Inferior parietal cortex (tissue), 1 donor: ENCODE results near the gene ISG20L2.
A peak's percentile ranks its signal among the peaks of the same experiment; 100 is the strongest.

Source experiments
- DNase-seq: peaks from one replicate; pipeline ENCODE4 v3.0.0-alpha.2; 2016; ENCODE audit errors: extremely low spot score

Gene ISG20L2

GRCh38 chr1:156754219-156754618 is 25.7 kb upstream of the ISG20L2 start:
- no peak for DNase-seq

GRCh38 chr1:156752843-156753482 is 24.4 kb upstream of the ISG20L2 start:
- no peak for DNase-seq

GRCh38 chr1:156751757-156752481 is 23.4 kb upstream of the ISG20L2 start:
- DNase-seq: peak; percentile 91

- no peak for DNase-seq
Observed at GRCh38 chr1:156751451-156751756, 22.8 kb upstream of the ISG20L2 start, which contains the start of gene HDGF. Gene HDGF, minus strand, starts transcription at chr1:156751675. Its CDS starts 246 bp downstream, at chr1:156751429.

DNA sequence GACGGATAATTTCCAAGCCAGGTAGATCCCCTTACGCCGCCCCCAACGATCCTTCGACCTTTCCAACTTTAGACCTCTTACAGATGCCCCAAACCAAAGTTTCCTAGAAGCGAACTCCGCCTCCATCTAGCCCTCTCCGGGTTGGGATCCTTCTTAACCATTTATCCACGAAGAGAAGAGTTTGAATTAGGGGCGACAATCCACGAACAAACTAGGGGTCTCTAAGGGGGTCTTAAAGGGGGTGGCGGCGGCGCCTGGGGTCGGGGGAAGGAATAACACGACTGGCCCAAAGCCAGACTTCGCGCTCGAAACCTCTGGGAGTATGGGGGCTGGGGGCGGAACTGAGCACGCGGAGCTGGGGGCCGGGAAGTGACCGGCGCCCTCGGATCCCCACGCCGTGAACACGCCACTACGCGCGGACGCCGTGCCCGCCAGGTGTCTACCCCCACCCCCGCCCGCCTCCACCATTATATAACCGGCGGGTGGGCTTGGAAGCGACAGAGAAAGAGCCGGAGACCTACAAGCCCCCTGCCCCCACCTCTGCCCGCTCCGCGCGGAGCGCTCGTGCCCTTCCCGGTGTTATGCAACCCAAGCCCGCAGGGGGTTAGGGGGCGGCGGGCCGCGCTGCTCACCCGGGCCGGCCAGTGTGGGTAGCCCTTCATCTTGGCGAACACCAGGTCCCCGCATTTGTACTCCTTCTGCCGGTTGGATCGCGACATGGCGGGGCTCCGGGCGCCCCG is 22.3 kb upstream of the ISG20L2 start:
- DNase-seq: no peak

GRCh38 chr1:156750191-156750672 is 21.7 kb upstream of the ISG20L2 start:
- no peak for DNase-seq

DNA sequence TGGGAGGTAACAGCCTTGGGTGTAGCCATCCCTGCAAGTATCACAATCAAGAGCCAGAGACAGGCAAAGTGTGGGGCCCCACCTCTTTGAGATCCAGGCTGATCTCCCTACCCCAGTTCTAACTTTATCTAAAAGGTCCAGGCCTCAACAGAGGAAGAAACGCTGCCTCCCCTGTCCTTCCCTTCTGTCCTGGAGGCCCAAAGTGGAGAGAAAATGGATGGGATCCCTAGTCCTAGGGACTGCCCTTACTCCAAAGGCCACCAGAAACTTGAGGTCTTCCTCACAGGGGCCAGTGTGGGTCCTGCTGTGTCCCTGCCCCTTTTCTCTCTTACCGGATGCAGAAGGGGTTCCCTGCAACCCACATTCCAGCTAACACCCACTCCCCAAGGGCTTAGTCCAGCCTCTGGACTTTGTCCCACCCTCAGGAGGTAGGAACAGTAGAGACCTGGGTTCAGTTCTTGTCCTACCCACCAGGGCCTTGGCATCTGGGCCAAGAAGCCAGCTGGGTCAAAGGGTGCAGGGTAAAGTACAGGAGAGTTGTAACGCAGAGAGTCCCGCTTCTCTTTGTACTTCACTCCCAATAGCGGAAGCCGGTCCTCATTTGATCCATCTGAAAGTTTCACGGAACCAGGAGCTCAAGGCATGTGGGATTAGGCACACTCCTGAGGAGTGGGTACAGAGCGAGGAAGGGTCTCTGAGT is 21.0 kb upstream of the ISG20L2 start:
- no peak for DNase-seq

GRCh38 chr1:156748670-156749418 is 20.3 kb upstream of the ISG20L2 start:
- DNase-seq: no peak

DNA sequence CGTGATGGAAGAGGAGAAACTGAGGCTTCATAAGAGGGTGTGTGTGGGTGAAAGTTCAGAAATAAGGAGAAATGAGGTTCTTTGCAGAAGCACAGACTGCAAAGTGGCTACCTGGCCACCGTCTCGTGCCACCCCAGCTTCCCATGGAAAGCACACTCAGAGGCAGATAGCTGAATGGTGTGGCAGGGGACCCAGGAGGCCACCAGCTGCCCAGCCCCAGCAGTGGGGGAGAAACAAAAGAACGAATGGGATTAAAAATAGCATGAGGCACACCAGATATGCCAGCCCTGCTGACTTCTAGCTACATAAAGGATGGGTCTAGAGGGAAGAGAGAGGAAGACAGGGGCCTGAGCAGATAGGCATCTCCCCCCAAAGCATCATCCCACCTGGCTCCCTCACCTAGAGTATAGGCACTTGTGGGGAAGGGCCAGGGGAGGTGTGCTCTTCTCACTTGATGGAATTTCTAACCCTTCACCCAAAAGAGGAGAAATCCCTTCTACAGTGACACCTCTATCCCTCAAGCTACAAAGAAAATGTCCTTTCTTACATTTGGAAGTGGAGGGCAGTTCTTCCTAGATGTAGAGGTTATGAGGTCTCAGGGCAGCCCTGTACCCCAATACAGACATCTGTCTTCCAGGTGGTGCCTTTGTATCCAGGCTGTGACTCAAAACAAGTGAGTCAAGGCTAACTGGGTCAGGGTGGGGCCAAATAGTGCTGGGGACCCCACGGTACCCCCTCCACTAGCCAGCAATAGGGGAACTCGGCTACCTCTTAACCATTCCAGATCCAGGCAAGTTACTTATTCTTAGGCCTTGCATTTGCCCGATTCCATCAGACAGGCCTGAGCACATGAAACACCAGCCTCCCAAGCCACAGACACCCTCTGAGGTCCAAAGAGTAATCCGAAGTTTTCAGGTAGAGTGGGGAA is 19.4 kb upstream of the ISG20L2 start:
- DNase-seq: no peak

DNA sequence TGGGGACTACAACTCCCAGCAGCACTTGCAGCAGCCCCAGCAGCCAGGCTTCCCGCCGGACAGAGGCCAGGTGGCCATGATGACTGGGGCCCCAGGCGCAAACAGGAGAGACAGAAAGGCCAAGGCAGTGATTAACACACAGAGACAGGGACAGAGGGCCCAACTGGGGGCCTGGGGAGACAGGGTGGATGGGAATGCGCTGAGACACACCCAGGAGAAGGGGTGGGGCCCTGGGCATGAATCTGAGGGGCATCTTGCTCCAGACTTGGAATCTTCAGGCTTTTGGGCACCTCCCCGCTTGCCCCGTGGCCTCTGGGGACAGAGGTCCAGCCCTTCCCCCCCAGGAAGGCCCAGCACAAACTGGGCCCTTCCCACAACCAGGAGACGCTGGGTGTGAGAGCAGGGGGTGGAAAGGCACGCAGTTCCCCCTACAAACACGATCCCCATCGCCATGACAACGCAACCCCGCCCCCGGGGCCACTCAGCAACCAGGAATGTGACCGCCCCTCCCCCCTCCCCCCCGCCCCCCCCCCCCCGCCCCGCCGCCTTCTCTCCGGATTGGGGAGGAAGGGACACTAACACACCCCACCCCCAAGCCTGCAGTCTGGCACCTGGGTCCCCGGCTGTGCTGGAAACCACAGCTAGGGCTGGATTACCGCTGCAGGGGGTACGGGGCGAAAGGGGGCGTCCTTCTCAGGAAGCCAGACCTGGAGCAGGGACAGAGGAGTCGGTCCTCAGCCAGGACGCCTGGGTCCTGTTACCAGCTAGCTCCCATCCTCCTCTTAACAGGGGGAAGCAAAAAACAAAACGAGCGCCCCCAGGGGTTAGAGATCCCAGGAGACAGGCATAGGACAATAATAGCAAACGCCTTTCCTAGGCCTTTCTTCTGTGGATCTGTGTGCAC is 18.4 kb upstream of the ISG20L2 start:
- DNase-seq: peak; percentile 69

- DNase-seq: no peak
Observed at GRCh38 chr1:156746406-156746727, 17.8 kb upstream of the ISG20L2 start.

DNA sequence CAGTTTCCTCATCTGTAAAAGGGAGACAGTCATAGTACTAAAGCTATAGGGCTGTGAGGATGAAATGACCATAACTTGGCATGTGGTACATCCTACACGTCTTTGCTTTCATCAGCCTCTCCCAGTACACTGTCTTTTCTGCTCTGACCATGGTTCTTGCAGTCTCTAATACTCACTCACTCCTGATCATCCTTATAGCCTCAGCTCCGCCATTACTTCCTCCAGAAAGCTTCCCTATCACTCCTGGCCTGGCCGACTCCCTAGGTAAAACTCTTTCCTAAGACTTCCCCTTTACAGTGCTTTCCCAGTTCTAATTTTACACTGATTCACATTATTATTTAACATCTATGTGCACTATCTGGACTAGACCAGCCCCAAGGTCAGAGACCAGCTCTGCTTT is 17.3 kb upstream of the ISG20L2 start:
- DNase-seq: no peak

DNA sequence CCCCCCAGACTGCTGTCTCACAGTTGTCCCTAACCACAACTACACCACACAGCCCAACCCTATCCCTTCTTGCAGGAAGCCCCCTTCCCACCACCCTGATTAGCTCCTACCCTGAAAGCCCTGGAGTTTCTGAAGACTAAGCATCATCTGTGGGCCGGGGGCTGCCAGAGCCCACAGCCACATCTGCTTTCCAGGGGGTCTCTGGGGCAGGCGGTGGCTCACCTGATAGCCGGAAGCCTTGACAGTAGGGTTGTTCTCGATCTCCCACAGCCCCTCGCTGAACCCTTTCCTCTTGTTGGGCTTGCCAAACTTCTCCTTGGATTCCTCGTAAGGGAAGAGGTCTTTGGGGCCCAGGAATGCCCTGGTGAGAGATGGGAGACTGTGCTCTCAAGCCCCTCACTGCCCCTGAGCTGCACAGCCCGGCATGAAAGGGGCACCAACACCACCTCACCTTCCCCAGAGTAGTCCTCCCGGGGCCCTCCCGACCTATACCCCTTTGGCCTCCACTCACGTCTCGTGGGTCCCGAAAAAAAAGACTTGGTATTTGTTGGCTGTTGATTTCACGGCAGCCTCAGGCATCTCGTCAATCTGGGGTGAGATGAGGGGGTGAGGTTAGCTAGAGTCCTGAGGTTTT is 16.3 kb upstream of the ISG20L2 start:
- no peak for DNase-seq

- no peak for DNase-seq
Observed at GRCh38 chr1:156744344-156744743, 15.8 kb upstream of the ISG20L2 start.

DNA sequence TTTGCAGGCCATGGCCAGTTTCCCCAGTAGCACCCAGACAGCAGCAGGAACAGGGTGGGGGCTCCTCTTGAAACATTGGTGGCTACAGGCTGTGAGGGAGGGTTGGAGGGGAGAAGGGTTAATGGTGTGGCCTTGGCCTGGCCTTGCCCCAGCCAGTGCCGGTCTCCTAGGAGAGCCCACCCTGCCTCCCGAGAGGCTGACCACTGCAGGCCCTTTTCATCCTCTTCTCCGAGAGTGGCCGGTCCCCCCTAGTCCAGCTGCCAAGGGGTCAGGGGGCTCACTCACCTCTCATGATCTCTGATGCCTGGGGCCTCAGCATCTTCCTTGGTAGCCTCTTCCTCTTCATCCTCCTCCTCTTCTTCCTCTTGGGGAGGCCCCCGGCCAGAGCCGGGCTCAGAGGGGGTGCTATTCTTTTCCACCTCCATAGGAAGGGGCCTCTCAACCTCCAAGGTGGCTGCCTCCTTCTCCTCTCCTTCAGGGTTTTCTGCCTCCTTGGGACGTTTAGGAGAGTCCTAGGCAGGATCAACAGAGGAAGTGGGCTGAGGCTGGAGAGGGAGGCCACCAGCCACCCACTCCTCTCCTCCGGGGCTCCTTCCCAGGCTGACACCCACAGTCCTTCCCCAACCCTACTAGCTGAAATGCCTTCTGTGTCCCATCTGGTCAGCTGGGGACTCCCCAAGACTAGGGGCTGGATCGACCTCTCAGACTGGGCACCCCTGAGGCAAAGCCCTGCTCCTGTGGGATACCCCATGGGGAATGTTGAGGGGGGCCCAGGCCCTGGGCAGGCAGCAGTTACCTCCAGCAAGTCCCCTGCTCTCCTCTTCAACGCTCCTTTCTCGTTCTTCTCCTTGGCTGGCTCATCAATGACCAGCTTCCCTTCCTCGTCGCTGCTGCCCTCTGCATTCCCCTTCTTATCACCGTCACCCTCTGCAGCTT is 15.1 kb upstream of the ISG20L2 start:
- no peak for DNase-seq

GRCh38 chr1:156742801-156743200 is 14.2 kb upstream of the ISG20L2 start:
- DNase-seq: no peak

GRCh38 chr1:156742017-156742416 is 13.5 kb upstream of the ISG20L2 start:
- DNase-seq: no peak

DNA sequence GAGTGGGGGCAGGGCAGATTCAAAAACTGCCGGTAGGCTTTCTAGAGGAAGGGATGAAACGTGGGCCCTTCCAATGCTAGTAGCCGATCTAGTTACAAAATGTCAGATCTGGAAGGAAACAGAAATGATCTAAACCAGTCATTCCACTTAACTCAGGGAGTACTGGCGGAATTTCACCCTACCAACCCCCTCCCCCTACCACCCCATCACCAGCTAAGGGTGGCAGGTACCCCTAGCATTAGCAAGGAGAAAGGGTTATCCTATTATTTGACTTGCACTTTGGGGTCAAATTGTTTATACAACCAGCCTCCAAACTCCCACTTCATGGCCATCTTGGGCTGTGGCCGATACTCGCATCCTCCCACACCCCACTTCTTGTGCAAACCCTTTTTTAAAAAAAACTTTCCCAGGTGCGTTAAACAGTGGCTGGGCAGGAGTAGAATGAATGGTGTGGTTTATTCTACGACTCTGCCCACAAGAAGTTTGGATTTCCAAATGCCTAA is 13.0 kb upstream of the ISG20L2 start:
- DNase-seq: no peak
